Measurements from ENCODE around the gene EDIL3.
"Not testable (repeated sequence)": the region's sequence is repeated elsewhere in the genome, so short reads cannot be mapped to it uniquely, and the experiment has no call there.

EDIL3 gene

GRCh38 chr5:84080908-84081307 is 303.8 kb downstream of the EDIL3 start:
- ATAC-seq: no peak
- peaks cover 3% of the 10 kb centered on the region for H3K9me3 Mint-ChIP-seq
- H3K36me3 Mint-ChIP-seq: no peaks in the 10 kb centered on the region
- H3K4me3 Mint-ChIP-seq: no peak overlapping the region
- H3K27me3 Mint-ChIP-seq: no peaks in the 10 kb centered on the region
- no peak overlapping the region for H3K27ac Mint-ChIP-seq
- no peaks in the 10 kb centered on the region for H3K4me1 Mint-ChIP-seq

DNA sequence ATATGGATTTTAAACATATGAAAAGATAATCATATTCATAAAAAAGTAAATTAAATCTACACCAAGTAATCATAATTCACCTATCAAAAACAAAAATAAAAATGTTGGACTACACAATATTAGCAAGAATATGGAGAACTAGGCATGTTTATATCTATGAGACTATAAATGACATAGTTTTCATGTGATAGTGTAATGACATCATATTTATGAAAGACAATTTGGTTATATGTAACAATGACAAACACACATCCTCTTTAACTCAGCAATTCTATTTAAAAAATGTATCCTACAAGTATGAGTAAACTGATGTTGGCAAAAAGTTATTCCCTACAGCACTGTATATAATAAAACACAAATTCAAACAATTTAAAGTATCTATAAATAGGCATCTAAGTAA is 312.3 kb downstream of the EDIL3 start:
- Mint-ChIP-seq H3K9me3 (no peaks in the 10 kb centered on the region), H3K36me3 (no peaks in the 10 kb centered on the region), H3K4me3 (no peak overlapping the region), H3K4me1 (no peaks in the 10 kb centered on the region), H3K27me3 (no peaks in the 10 kb centered on the region), H3K27ac (no peak overlapping the region)
- no peak for ATAC-seq

- H3K4me1 Mint-ChIP-seq: no peaks in the 10 kb centered on the region
- no peak overlapping the region for H3K4me3 Mint-ChIP-seq
- ATAC-seq: no peak
- no peak overlapping the region for H3K27ac Mint-ChIP-seq
- H3K9me3 Mint-ChIP-seq: no peaks in the 10 kb centered on the region
- H3K27me3 Mint-ChIP-seq: no peaks in the 10 kb centered on the region
- H3K36me3 Mint-ChIP-seq: no peaks in the 10 kb centered on the region
Measured at GRCh38 chr5:84069608-84070179, 315.0 kb downstream of the EDIL3 start.

DNA sequence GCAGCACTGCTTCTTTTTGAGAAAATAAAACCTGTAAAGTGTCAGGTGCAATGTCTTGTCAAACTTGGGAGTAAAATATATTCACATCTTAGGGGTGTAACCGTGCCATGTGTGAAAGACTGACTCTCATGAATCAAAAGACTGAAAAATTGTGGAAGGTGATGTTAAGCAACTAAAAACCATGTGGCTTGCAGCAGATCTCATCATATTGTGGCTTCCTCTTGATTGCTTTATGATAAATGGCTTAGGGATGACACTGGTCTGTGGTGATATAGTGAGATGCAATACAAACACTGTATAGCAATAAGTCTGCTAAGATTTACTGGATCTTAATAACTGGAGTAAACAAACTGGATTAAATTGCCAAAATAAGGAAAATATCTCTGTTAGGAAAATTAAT is 321.6 kb downstream of the EDIL3 start:
- Mint-ChIP-seq H3K36me3 (no peaks in the 10 kb centered on the region), H3K4me1 (no peaks in the 10 kb centered on the region), H3K27me3 (no peaks in the 10 kb centered on the region), H3K27ac (no peak overlapping the region), H3K4me3 (no peak overlapping the region), H3K9me3 (no peaks in the 10 kb centered on the region)
- no peak for ATAC-seq

GRCh38 chr5:84059672-84060071 is 325.0 kb downstream of the EDIL3 start:
- Mint-ChIP-seq H3K27ac (no peak overlapping the region), H3K36me3 (no peaks in the 10 kb centered on the region), H3K4me1 (no peaks in the 10 kb centered on the region), H3K9me3 (no peaks in the 10 kb centered on the region), H3K27me3 (no peaks in the 10 kb centered on the region), H3K4me3 (no peak overlapping the region)
- no peak for ATAC-seq

DNA sequence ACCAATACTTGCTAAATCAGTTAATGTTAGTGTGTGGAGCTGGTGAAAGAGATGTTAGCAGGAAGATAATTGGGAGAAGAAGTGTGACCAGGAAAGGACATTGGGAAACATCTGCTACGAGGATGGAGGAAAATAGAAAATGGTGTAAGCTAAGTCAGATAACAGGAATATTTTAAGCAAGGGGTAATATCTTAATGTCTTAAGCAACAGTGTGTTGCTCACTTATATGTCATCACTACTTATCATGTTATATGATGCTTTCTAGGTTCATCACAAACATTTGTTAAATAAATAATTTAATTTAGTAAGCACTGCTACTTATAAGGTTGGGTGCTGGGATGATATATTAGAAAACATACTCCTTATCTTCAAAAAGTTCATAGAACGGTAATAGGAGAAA is 326.1 kb downstream of the EDIL3 start:
- no peaks in the 10 kb centered on the region for H3K9me3 Mint-ChIP-seq

DNA sequence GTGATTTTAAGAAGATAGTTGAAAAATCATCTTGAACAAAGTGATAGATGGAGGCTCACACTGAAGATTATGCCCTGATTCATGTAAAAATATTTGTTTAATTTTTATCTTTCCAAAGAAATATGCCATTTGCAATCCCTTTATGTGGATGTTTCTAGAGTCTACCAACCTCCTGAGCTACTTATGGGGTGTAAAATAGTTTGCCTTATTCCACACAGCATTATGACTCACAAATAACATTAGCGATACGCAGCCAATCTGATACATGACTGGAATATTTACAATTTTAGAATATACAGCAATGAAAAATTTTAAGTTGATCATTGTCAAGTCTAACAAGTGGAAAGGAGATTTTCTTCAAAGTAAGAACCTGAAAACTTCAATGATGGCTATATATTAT is 327.5 kb downstream of the EDIL3 start:
- Mint-ChIP-seq H3K27ac (no peak overlapping the region), H3K27me3 (no peaks in the 10 kb centered on the region), H3K9me3 (no peaks in the 10 kb centered on the region), H3K36me3 (no peaks in the 10 kb centered on the region), H3K4me3 (no peak overlapping the region), H3K4me1 (no peaks in the 10 kb centered on the region)
- ATAC-seq: no peak

More for the DNA sequence above, 326.1 kb downstream of the EDIL3 start:
- H3K27me3 Mint-ChIP-seq: no peaks in the 10 kb centered on the region
- no peak overlapping the region for H3K27ac Mint-ChIP-seq
- no peaks in the 10 kb centered on the region for H3K4me1 Mint-ChIP-seq
- no peaks in the 10 kb centered on the region for H3K36me3 Mint-ChIP-seq
- no peak for ATAC-seq
- no peak overlapping the region for H3K4me3 Mint-ChIP-seq

- Mint-ChIP-seq H3K27me3 (no peaks in the 10 kb centered on the region), H3K9me3 (no peaks in the 10 kb centered on the region), H3K27ac (no peak overlapping the region), H3K4me1 (no peaks in the 10 kb centered on the region), H3K36me3 (no peaks in the 10 kb centered on the region), H3K4me3 (no peak overlapping the region)
- no peak for ATAC-seq
Measured at GRCh38 chr5:84045964-84046363, 338.7 kb downstream of the EDIL3 start.

- Mint-ChIP-seq H3K27ac (no peak overlapping the region), H3K4me1 (no peaks in the 10 kb centered on the region), H3K9me3 (no peaks in the 10 kb centered on the region), H3K36me3 (no peaks in the 10 kb centered on the region), H3K4me3 (no peak overlapping the region), H3K27me3 (no peaks in the 10 kb centered on the region)
- ATAC-seq: no peak
Measured at GRCh38 chr5:84036842-84037241, 347.8 kb downstream of the EDIL3 start.

GRCh38 chr5:84032324-84032723 is 352.4 kb downstream of the EDIL3 start:
- Mint-ChIP-seq H3K27me3 (no peaks in the 10 kb centered on the region), H3K4me3 (no peak overlapping the region), H3K4me1 (no peaks in the 10 kb centered on the region), H3K36me3 (no peaks in the 10 kb centered on the region), H3K27ac (no peak overlapping the region), H3K9me3 (peaks cover 3% of the 10 kb centered on the region)
- no peak for ATAC-seq

DNA sequence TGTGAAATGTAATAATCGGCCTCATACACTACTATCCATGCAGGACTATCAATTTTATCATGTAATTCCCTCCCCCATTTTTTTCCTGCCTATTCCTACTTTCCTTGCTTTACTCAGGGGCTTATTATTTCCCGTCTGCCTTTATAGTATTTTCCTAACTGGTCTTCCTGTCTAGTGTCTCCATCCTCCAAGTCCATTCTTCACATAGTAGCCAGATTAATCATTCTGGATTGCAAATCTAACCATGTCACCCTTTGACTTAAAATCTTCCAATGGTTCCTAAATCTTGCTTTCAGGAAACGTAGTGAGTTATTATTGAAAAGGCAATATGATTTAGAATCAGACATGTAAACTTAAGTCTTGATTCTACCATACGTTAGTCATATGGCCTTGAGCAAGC is 356.6 kb downstream of the EDIL3 start:
- Mint-ChIP-seq H3K9me3 (peaks cover 3% of the 10 kb centered on the region), H3K27ac (no peak overlapping the region), H3K4me1 (no peaks in the 10 kb centered on the region), H3K4me3 (no peak overlapping the region), H3K27me3 (no peaks in the 10 kb centered on the region), H3K36me3 (no peaks in the 10 kb centered on the region)
- ATAC-seq: no peak

GRCh38 chr5:84018521-84018920 is 366.2 kb downstream of the EDIL3 start:
- ATAC-seq, H3K27me3 Mint-ChIP-seq, H3K4me3 Mint-ChIP-seq, H3K9me3 Mint-ChIP-seq, H3K36me3 Mint-ChIP-seq, H3K4me1 Mint-ChIP-seq, H3K27ac Mint-ChIP-seq: not testable (repeated sequence)

GRCh38 chr5:84017523-84018172 is 367.0 kb downstream of the EDIL3 start:
- no peak overlapping the region for H3K27ac Mint-ChIP-seq
- H3K27me3 Mint-ChIP-seq: no peaks in the 10 kb centered on the region
- no peaks in the 10 kb centered on the region for H3K4me1 Mint-ChIP-seq
- H3K36me3 Mint-ChIP-seq: no peaks in the 10 kb centered on the region
- H3K9me3 Mint-ChIP-seq: no peaks in the 10 kb centered on the region
- no peak for ATAC-seq
- H3K4me3 Mint-ChIP-seq: no peak overlapping the region

GRCh38 chr5:84016085-84016484 is 368.6 kb downstream of the EDIL3 start:
- H3K4me3 Mint-ChIP-seq: no peak overlapping the region
- H3K27ac Mint-ChIP-seq: no peak overlapping the region
- peaks cover 5% of the 10 kb centered on the region for H3K9me3 Mint-ChIP-seq
- ATAC-seq: no peak
- no peaks in the 10 kb centered on the region for H3K36me3 Mint-ChIP-seq
- H3K4me1 Mint-ChIP-seq: no peaks in the 10 kb centered on the region
- no peaks in the 10 kb centered on the region for H3K27me3 Mint-ChIP-seq

GRCh38 chr5:84014966-84015365 is 369.7 kb downstream of the EDIL3 start:
- H3K4me3 Mint-ChIP-seq: no peak overlapping the region
- H3K4me1 Mint-ChIP-seq: no peaks in the 10 kb centered on the region
- H3K27ac Mint-ChIP-seq: no peak overlapping the region
- no peaks in the 10 kb centered on the region for H3K36me3 Mint-ChIP-seq
- no peaks in the 10 kb centered on the region for H3K27me3 Mint-ChIP-seq
- H3K9me3 Mint-ChIP-seq: peaks cover 6% of the 10 kb centered on the region
- no peak for ATAC-seq

GRCh38 chr5:83993803-83994202 is 390.9 kb downstream of the EDIL3 start:
- no peaks in the 10 kb centered on the region for H3K27me3 Mint-ChIP-seq
- H3K4me1 Mint-ChIP-seq: no peaks in the 10 kb centered on the region
- no peaks in the 10 kb centered on the region for H3K9me3 Mint-ChIP-seq
- no peak overlapping the region for H3K27ac Mint-ChIP-seq
- H3K4me3 Mint-ChIP-seq: no peak overlapping the region
- H3K36me3 Mint-ChIP-seq: no peaks in the 10 kb centered on the region
- no peak for ATAC-seq
